ENCODE data around the gene GALNT9. TPM values are rescaled to one million over a fixed set of nuclear protein-coding genes. Genes with fewer than 3 reads are reported as not detected.

The GALNT9 gene
- polyA plus RNA-seq, 1 experiment = not detected

GRCh38 chr12:132319359-132319950, 9.9 kb downstream of the GALNT9 start:
- peaks cover 6% of the 10 kb centered on the region for H3K27me3 ChIP-seq (ENCODE audit: control insufficient read depth, insufficient read depth, low read length)
- no peak for TF ChIP-seq CTCF (IDR thresholded peaks at IDR 0.05; ENCODE audit: insufficient read depth, low read depth, low read length)
- CTCF ChIA-PET = no interaction called here

GRCh38 chr12:132318618-132319033, 10.8 kb downstream of the GALNT9 start:
- peaks cover 6% of the 10 kb centered on the region for H3K27me3 ChIP-seq (ENCODE audit: control insufficient read depth, insufficient read depth, low read length)

More at GRCh38 chr12:132319359-132319950, 9.9 kb downstream of the GALNT9 start:
- Histone ChIP-seq H3K4me3 (ENCODE audit: low read depth, low read length) (no peak overlapping the region), H3K36me3 (ENCODE audit: control insufficient read depth, insufficient read depth, low read length) (no peaks in the 10 kb centered on the region)
- DNase-seq (ENCODE audit: low read depth) = no peak
- POLR2A ChIA-PET = no interaction called here

GRCh38 chr12:132318135-132318534, 11.3 kb downstream of the GALNT9 start:
- CTCF ChIA-PET = interaction anchor here (0.7 kb wide), 1 partner anchor 48 kb away, joined by 3 read pairs; no protein-coding TSS in a partner anchor

More at GRCh38 chr12:132318618-132319033, 10.8 kb downstream of the GALNT9 start:
- Histone ChIP-seq H3K4me3 (ENCODE audit: low read depth, low read length) (no peak overlapping the region), H3K36me3 (ENCODE audit: control insufficient read depth, insufficient read depth, low read length) (no peaks in the 10 kb centered on the region)
- CTCF ChIA-PET = no interaction called here
- POLR2A ChIA-PET = no interaction called here
- TF ChIP-seq CTCF (IDR thresholded peaks at IDR 0.05; ENCODE audit: insufficient read depth, low read depth, low read length) = no peak
- DNase-seq (ENCODE audit: low read depth) = no peak

GRCh38 chr12:132317233-132317938, 12.0 kb downstream of the GALNT9 start:
- CTCF ChIA-PET = interaction anchor here (0.7 kb wide), 1 partner anchor 49 kb away, joined by 3 read pairs; no protein-coding TSS in a partner anchor
- Histone ChIP-seq H3K4me3 (ENCODE audit: low read depth, low read length) (no peak overlapping the region), H3K36me3 (ENCODE audit: control insufficient read depth, insufficient read depth, low read length) (no peaks in the 10 kb centered on the region), H3K27me3 (ENCODE audit: control insufficient read depth, insufficient read depth, low read length) (peaks cover 2% of the 10 kb centered on the region)
- POLR2A ChIA-PET = no interaction called here
- TF ChIP-seq CTCF (IDR thresholded peaks at IDR 0.05; ENCODE audit: insufficient read depth, low read depth, low read length) = no peak
- DNase-seq (ENCODE audit: low read depth) = no peak

More at GRCh38 chr12:132318135-132318534, 11.3 kb downstream of the GALNT9 start:
- DNase-seq (ENCODE audit: low read depth) = no peak
- POLR2A ChIA-PET = no interaction called here
- no peak overlapping the region for H3K4me3 ChIP-seq (ENCODE audit: low read depth, low read length)
- H3K27me3 ChIP-seq (ENCODE audit: control insufficient read depth, insufficient read depth, low read length) = peaks cover 3% of the 10 kb centered on the region
- TF ChIP-seq CTCF (IDR thresholded peaks at IDR 0.05; ENCODE audit: insufficient read depth, low read depth, low read length) = no peak
- no peaks in the 10 kb centered on the region for H3K36me3 ChIP-seq (ENCODE audit: control insufficient read depth, insufficient read depth, low read length)

- H3K27me3 ChIP-seq (ENCODE audit: control insufficient read depth, insufficient read depth, low read length) = no peaks in the 10 kb centered on the region
- ChIA-PET CTCF (no interaction called here), POLR2A (no interaction called here)
- no peak for DNase-seq (ENCODE audit: low read depth)
- no peaks in the 10 kb centered on the region for H3K36me3 ChIP-seq (ENCODE audit: control insufficient read depth, insufficient read depth, low read length)
- H3K4me3 ChIP-seq (ENCODE audit: low read depth, low read length) = no peak overlapping the region
- no peak for TF ChIP-seq CTCF (IDR thresholded peaks at IDR 0.05; ENCODE audit: insufficient read depth, low read depth, low read length)
Observed at GRCh38 chr12:132316497-132317232, 12.7 kb downstream of the GALNT9 start.

Measured in BJ (cell line).